Activated naive CD4-positive, alpha-beta T cell treated with anti-CD3 and anti-CD28 coated beads, Interleukin-2, amount 50 U/mL, for 24 hours (primary cell): ENCODE data around the gene TCP10L.
A peak's percentile ranks its signal among the peaks of the same experiment; 100 is the strongest.
"Not testable (repeated sequence)": the region's sequence is repeated elsewhere in the genome, so short reads cannot be mapped to it uniquely, and the experiment has no call there.

Source experiments
- H3K27ac Mint-ChIP-seq: one replicate; pipeline ENCODE4 v1.8.0; 2021; ENCODE audit warnings: mild to moderate bottlenecking, mixed read lengths
- H3K27me3 Mint-ChIP-seq: one replicate; pipeline ENCODE4 v1.8.0; 2021; ENCODE audit warnings: mixed read lengths
- H3K36me3 Mint-ChIP-seq: one replicate; pipeline ENCODE4 v1.8.0; 2021; ENCODE audit warnings: mixed read lengths
- H3K4me1 Mint-ChIP-seq: one replicate; pipeline ENCODE4 v1.8.0; 2021; ENCODE audit warnings: mixed read lengths
- H3K4me3 Mint-ChIP-seq: one replicate; pipeline ENCODE4 v1.8.0; 2021; ENCODE audit warnings: mild to moderate bottlenecking, mixed read lengths
- H3K9me3 Mint-ChIP-seq: one replicate; pipeline ENCODE4 v1.8.0; 2021; ENCODE audit warnings: mixed read lengths

TCP10L gene

GRCh38 chr21:32585042-32585710, at the start of gene TCP10L:
TCP10L (minus strand) TSS chr21:32585523; CDS start chr21:32584304, 1,219 bp downstream.
- Mint-ChIP-seq H3K4me1 (no peaks in the 10 kb centered on the region), H3K27me3 (no peaks in the 10 kb centered on the region), H3K4me3 (no peak within 1 kb of the TSS), H3K36me3 (no peaks in the 10 kb centered on the region), H3K27ac (no peak within 1 kb of the TSS), H3K9me3 (no peaks in the 10 kb centered on the region)

- Mint-ChIP-seq H3K27me3 (peaks cover 2% of the 10 kb centered on the region), H3K4me1 (peaks cover 5% of the 10 kb centered on the region), H3K4me3 (no peak overlapping the region), H3K9me3 (no peaks in the 10 kb centered on the region), H3K36me3 (peaks cover 13% of the 10 kb centered on the region), H3K27ac (no peak overlapping the region)
Observed at GRCh38 chr21:32626621-32627196, 41.4 kb upstream of the TCP10L start.

GRCh38 chr21:32618218-32618617, 32.9 kb upstream of the TCP10L start:
- H3K4me3 Mint-ChIP-seq, H3K4me1 Mint-ChIP-seq, H3K9me3 Mint-ChIP-seq, H3K27ac Mint-ChIP-seq, H3K36me3 Mint-ChIP-seq: not testable (repeated sequence)
- H3K27me3 Mint-ChIP-seq: peaks cover 10% of the 10 kb centered on the region

GRCh38 chr21:32613436-32614043, 28.2 kb upstream of the TCP10L start:
- Mint-ChIP-seq H3K36me3 (peaks cover 2% of the 10 kb centered on the region), H3K9me3 (no peaks in the 10 kb centered on the region), H3K27ac (no peak overlapping the region), H3K27me3 (peaks cover 1% of the 10 kb centered on the region), H3K4me1 (peaks cover 15% of the 10 kb centered on the region), H3K4me3 (peak overlapping the region; percentile 97)

- H3K36me3 Mint-ChIP-seq: peaks cover 2% of the 10 kb centered on the region
- no peaks in the 10 kb centered on the region for H3K9me3 Mint-ChIP-seq
- peaks cover 15% of the 10 kb centered on the region for H3K4me1 Mint-ChIP-seq
- peak overlapping the region; percentile 97 for H3K4me3 Mint-ChIP-seq
- peaks cover 1% of the 10 kb centered on the region for H3K27me3 Mint-ChIP-seq
- peak overlapping the region; percentile 94 for H3K27ac Mint-ChIP-seq
Observed at GRCh38 chr21:32612999-32613337, 27.6 kb upstream of the TCP10L start.

GRCh38 chr21:32612075-32612998, 27.0 kb upstream of the TCP10L start, which contains the start of gene CFAP298:
CFAP298 (minus strand) TSS chr21:32612377; CDS start chr21:32612243, 134 bp downstream.
- H3K4me3 Mint-ChIP-seq: peak within 1 kb of the TSS; percentile 97
- peaks cover 15% of the 10 kb centered on the region for H3K4me1 Mint-ChIP-seq
- no peaks in the 10 kb centered on the region for H3K9me3 Mint-ChIP-seq
- peaks cover 4% of the 10 kb centered on the region for H3K36me3 Mint-ChIP-seq
- no peaks in the 10 kb centered on the region for H3K27me3 Mint-ChIP-seq
- peak within 1 kb of the TSS; percentile 94 for H3K27ac Mint-ChIP-seq

GRCh38 chr21:32611471-32611997, 26.2 kb upstream of the TCP10L start:
- H3K4me3 Mint-ChIP-seq: peak overlapping the region; percentile 97
- peaks cover 7% of the 10 kb centered on the region for H3K36me3 Mint-ChIP-seq
- no peaks in the 10 kb centered on the region for H3K9me3 Mint-ChIP-seq
- peaks cover 15% of the 10 kb centered on the region for H3K4me1 Mint-ChIP-seq
- H3K27me3 Mint-ChIP-seq: no peaks in the 10 kb centered on the region
- peak overlapping the region; percentile 94 for H3K27ac Mint-ChIP-seq

- Mint-ChIP-seq H3K4me1 (peaks cover 18% of the 10 kb centered on the region), H3K4me3 (peak overlapping the region; percentile 68)
- not testable (repeated sequence) for H3K36me3 Mint-ChIP-seq, H3K27ac Mint-ChIP-seq, H3K9me3 Mint-ChIP-seq, H3K27me3 Mint-ChIP-seq
Observed at GRCh38 chr21:32610940-32611339, 25.6 kb upstream of the TCP10L start.

GRCh38 chr21:32608851-32609250, 23.5 kb upstream of the TCP10L start:
- no peaks in the 10 kb centered on the region for H3K27me3 Mint-ChIP-seq
- no peaks in the 10 kb centered on the region for H3K9me3 Mint-ChIP-seq
- no peak overlapping the region for H3K27ac Mint-ChIP-seq
- H3K4me1 Mint-ChIP-seq: peaks cover 22% of the 10 kb centered on the region
- no peak overlapping the region for H3K4me3 Mint-ChIP-seq
- peaks cover 21% of the 10 kb centered on the region for H3K36me3 Mint-ChIP-seq

GRCh38 chr21:32605469-32605868, 20.1 kb upstream of the TCP10L start:
- H3K27me3 Mint-ChIP-seq: no peaks in the 10 kb centered on the region
- H3K36me3 Mint-ChIP-seq: peaks cover 30% of the 10 kb centered on the region
- H3K4me3 Mint-ChIP-seq: no peak overlapping the region
- peak overlapping the region; percentile 65 for H3K27ac Mint-ChIP-seq
- no peaks in the 10 kb centered on the region for H3K9me3 Mint-ChIP-seq
- H3K4me1 Mint-ChIP-seq: peaks cover 19% of the 10 kb centered on the region

- H3K27ac Mint-ChIP-seq: no peak overlapping the region
- H3K4me1 Mint-ChIP-seq: peaks cover 13% of the 10 kb centered on the region
- H3K4me3 Mint-ChIP-seq: no peak overlapping the region
- H3K36me3 Mint-ChIP-seq: peaks cover 28% of the 10 kb centered on the region
- no peaks in the 10 kb centered on the region for H3K27me3 Mint-ChIP-seq
- no peaks in the 10 kb centered on the region for H3K9me3 Mint-ChIP-seq
Observed at GRCh38 chr21:32604464-32604863, 19.1 kb upstream of the TCP10L start.

- no peak overlapping the region for H3K4me3 Mint-ChIP-seq
- H3K4me1 Mint-ChIP-seq: peaks cover 7% of the 10 kb centered on the region
- no peaks in the 10 kb centered on the region for H3K27me3 Mint-ChIP-seq
- no peaks in the 10 kb centered on the region for H3K9me3 Mint-ChIP-seq
- peaks cover 28% of the 10 kb centered on the region for H3K36me3 Mint-ChIP-seq
- no peak overlapping the region for H3K27ac Mint-ChIP-seq
Observed at GRCh38 chr21:32603131-32603530, 17.8 kb upstream of the TCP10L start.

GRCh38 chr21:32602099-32602498, 16.8 kb upstream of the TCP10L start:
- no peak overlapping the region for H3K4me3 Mint-ChIP-seq
- H3K4me1 Mint-ChIP-seq: peaks cover 7% of the 10 kb centered on the region
- no peaks in the 10 kb centered on the region for H3K9me3 Mint-ChIP-seq
- no peak overlapping the region for H3K27ac Mint-ChIP-seq
- peaks cover 27% of the 10 kb centered on the region for H3K36me3 Mint-ChIP-seq
- H3K27me3 Mint-ChIP-seq: no peaks in the 10 kb centered on the region

GRCh38 chr21:32599526-32599925, 14.2 kb upstream of the TCP10L start:
- Mint-ChIP-seq H3K4me3 (no peak overlapping the region), H3K27ac (no peak overlapping the region), H3K36me3 (peaks cover 15% of the 10 kb centered on the region), H3K27me3 (no peaks in the 10 kb centered on the region), H3K9me3 (no peaks in the 10 kb centered on the region), H3K4me1 (no peaks in the 10 kb centered on the region)

- H3K27ac Mint-ChIP-seq: no peak overlapping the region
- H3K4me3 Mint-ChIP-seq: no peak overlapping the region
- no peaks in the 10 kb centered on the region for H3K27me3 Mint-ChIP-seq
- peaks cover 11% of the 10 kb centered on the region for H3K36me3 Mint-ChIP-seq
- H3K9me3 Mint-ChIP-seq: no peaks in the 10 kb centered on the region
- no peaks in the 10 kb centered on the region for H3K4me1 Mint-ChIP-seq
Observed at GRCh38 chr21:32599091-32599490, 13.8 kb upstream of the TCP10L start.
